SK-MEL-5 (cell line): ENCODE measurements around the gene NOL12. TPM values are rescaled to one million over a fixed set of nuclear protein-coding genes. Genes with fewer than 3 reads are reported as not detected.
"Not testable (repeated sequence)": the region's sequence is repeated elsewhere in the genome, so short reads cannot be mapped to it uniquely, and the experiment has no call there.

ENCODE experiments used
- DNase-seq: peaks from one replicate; pipeline ENCODE4 v3.0.0-alpha.2; 2016; ENCODE audit warnings: low read depth, low spot score
- in situ Hi-C: cut with HindIII; loops from 2 replicates; pipeline ENCODE4 v1.10.0; 2016; ENCODE audit warnings: low sequenced_read_pairs, high pct_unique_total_duplicates, low pct_unique_long_range_greater_than_20kb
- polyA plus RNA-seq, 2 experiments: library from polyadenylated mRNA; depleted of rRNA; stranded (reverse); fragments of >200 nt; gene quantifications; 2 replicates each; pipeline ENCODE4 v1.2.3, GENCODE V29; 2015
- total RNA-seq: library from RNA; depleted of rRNA; stranded (reverse); fragments of >200 nt; shearing (Covaris generic); gene quantifications from 2 replicates; pipeline ENCODE4 v1.2.3, GENCODE V29; 2014; rRNA removed

Gene NOL12
- 50.7 and 57.9 TPM in 2 replicates for total RNA-seq
- polyA plus RNA-seq (2015; cell fraction: cytosol; rRNA removed), result 42.4 and 57.4 TPM in 2 replicates
- polyA plus RNA-seq (2015; cell fraction: nucleus; rRNA removed), result 59.7 and 65.1 TPM in 2 replicates

DNA sequence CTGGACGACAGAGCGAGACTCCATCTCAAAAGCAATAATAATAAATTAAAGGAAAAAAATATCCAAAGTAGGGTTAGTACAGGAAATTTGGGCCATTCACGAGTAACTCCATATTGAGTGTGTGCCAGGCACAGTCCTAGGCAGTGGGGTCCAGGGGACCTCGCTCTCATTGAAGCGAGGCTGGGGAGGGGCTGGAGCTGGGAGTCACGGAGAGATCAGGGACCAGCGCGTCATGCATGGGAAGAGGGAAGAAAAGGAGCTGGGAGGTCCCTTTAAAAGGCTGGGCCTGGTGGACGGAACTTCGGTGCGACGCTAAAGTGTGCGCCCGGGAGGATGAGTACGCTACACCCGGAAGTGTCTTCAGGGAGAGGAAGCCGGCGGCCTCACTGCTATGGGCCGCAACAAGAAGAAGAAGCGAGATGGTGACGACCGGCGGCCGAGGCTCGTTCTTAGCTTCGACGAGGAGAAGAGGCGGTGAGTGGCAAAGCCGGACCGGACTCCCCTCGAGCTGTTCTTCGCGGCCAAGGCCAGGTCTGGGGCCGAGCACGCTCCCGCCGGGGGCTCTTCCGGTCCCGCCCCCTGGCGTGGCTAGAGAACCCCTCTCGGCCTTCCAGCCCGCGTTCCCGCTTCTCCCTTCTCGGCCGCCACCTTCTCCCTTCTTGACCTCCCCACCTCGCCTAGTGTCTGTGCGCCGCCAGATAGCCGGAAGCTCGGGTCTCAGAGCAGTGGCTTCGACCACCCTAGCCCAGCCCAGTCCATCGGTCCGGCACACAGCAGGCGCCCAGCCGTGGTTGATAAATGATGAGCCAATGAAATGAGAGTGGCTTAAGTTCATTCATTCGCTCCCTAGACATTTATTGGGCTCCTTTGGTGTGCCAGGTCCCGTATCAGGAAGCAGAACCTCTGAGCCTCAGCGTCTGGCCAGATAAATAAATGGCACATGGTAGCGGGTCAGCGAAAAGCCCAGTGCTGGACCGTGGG lies at the start of gene NOL12:
TSS of gene NOL12 (plus strand) at position 342 of the 981 bp plus-strand sequence. CDS start at position 392, 50 bp downstream.
- in situ Hi-C loops, result no loop called here
- DNase-seq, result peak; percentile 95

GRCh38 chr22:37636949-37637273 lies 49.2 kb upstream of the NOL12 start:
- in situ Hi-C loops, result no loop called here
- no peak for DNase-seq

GRCh38 chr22:37638391-37639069 lies 47.6 kb upstream of the NOL12 start:
- in situ Hi-C loops, result no loop called here
- no peak for DNase-seq

DNA sequence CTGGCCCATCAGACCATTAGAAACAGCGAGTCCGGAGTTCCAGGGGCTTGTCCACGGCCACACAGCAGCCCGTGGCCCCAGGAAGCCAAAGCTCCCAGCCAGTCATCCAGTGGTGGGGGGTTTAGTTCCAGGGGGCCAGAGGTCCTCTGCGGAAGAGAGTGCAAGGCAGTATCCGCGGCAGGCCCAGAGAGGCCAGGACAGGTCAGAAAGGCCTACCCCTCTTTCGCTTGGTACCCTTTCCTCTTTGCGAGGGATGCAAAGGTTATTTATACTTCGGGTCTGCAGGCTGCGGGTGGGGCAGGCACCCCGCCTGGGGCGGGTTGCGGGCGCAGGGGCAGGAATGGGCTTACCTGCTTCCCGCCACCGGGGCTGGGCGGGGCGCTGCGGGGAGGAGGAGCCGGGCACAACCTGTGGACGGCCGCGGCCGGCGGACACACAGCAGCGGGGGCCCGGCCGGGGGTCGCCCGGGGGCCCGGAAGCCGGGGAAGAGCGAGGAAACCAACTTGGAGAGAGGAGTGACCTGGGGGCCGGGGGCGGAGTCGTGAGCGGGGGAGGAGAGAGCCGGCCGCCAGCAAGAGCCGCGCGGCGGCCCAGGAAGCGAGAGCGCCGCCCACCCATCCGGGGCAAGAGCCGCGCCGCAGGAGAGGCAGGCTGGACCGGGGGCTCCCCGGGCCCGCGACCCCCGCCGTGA lies 46.9 kb upstream of the NOL12 start, which contains the start of gene SH3BP1:
TSS of gene SH3BP1 (plus strand) at position 600 of the 691 bp plus-strand sequence. CDS start 119 bp downstream, outside the sequence.
- in situ Hi-C loops, result no loop called here

GRCh38 chr22:37639771-37640590 lies 46.2 kb upstream of the NOL12 start:
- in situ Hi-C loops, result no loop called here
- no peak for DNase-seq

More for the DNA sequence above, 46.9 kb upstream of the NOL12 start, which contains the start of gene SH3BP1:
- peak; percentile 60 for DNase-seq

- in situ Hi-C loops, result no loop called here
Measured at GRCh38 chr22:37640591-37641560, 45.3 kb upstream of the NOL12 start.

GRCh38 chr22:37641561-37641949 lies 44.6 kb upstream of the NOL12 start:
- DNase-seq, result no peak
- in situ Hi-C loops, result no loop called here

More at GRCh38 chr22:37640591-37641560, 45.3 kb upstream of the NOL12 start:
- DNase-seq, result no peak

GRCh38 chr22:37643225-37643847 lies 42.8 kb upstream of the NOL12 start:
- in situ Hi-C loops, result no loop called here
- peak; percentile 85 for DNase-seq

DNA sequence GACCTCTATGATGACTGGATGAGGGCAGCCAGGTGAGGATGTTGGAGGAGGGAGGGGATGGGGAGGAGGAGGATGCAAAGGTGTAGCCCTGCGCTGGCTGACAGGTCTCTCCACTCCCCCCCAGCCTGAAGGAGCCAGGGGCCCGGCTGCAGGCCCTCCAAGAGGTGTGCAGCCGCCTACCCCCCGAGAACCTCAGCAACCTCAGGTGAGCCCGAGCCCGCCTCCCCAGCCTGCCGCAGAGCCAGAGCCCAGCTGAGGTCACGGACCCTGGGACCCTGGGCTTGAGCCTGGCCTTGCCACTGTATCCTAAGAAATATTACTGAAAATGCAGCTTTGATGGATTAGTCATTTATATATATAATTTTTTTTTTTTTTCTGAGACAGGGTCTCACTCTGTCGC lies 38.8 kb upstream of the NOL12 start:
- in situ Hi-C loops, result no loop called here
- no peak for DNase-seq

- in situ Hi-C loops, result no loop called here
- DNase-seq, result no peak
Measured at GRCh38 chr22:37647928-37648327, 38.2 kb upstream of the NOL12 start.

DNA sequence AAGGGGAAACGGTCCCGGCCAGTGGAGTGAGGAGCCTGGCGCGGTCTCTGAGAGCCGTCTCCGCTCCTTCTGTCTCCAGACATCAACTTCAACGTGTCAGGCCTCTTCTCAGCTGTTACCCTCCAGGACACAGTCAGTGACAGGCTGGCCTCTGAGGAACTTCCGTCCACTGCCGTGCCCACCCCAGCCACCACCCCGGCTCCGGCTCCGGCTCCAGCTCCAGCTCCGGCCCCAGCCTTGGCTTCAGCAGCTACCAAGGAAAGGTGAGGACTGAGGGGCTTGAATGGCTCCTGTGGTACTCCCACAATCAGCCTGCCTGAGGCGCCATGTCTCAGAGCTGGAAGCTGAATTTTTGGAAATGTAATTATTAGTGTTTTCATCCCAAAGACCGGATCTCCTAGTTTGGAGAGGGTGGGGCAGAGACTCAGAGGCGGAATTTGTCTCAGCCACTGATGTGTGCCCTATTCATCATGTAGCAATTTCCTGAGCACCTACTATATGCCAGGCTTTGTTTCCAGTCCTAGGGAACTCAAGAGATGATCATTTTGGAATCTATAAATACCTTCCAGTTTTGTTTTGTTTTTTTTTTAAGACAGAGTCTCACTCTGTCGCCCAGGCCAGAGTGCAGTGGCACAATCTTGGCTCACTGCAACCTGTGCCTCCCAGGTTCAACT lies 35.5 kb upstream of the NOL12 start:
- in situ Hi-C loops, result no loop called here
- no peak for DNase-seq

DNA sequence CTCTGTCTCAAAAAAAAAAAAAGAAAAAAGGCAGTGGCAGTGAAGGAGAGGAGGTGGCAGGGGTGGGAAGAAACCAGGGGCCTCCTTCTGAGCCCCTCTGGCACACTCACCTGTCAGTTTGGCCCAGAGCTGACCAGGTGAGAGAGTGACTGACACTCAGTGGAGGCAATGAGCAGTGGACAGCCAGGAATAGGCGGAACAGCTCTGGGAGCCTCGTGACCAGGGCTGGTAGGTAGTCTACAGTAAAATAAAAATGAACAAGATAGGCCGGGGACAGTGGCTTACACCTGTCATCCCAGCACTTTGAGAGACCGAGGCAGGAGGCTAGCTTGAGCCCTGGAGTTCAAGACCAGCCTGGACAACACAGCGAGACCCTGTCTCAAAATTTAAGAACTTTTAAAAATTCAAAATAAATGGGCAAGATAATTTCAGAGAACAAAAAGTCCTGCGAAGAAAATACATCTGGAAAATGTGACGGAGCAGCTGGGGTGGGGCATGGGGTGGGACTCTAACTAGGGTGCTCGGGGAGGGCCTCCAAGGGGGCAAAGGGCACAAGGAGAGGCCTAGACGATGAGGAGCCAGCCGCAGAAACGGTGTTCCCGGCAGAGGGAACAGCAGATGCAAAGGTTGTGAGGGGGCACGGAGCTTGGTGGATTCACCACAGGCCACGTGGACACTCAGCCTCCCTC lies 31.4 kb upstream of the NOL12 start:
- in situ Hi-C loops, result no loop called here
- DNase-seq, result no peak

- in situ Hi-C loops, result no loop called here
- no peak for DNase-seq
Measured at GRCh38 chr22:37655252-37655563, 30.9 kb upstream of the NOL12 start.

DNA sequence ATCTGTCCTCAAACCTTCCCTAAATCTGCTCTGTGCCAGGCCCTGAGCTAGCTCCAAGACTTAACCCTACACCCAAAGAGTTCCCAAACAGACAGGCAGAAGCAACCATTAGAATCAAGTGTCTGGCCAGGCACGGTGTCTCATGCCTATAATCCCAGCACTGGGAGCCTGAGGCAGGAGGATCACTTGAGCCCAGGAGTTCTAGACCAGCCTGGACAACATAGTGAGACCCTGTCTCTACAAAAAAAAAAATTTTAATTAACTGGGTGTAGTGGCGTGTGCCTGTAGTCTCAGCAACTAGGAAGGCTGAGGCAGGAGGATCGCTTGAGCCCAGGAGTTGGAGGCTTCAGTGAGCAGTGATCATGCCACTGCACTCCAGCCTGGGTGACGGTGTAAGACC lies 29.6 kb upstream of the NOL12 start:
- in situ Hi-C loops, result not testable (repeated sequence)

More for the DNA sequence above, 29.6 kb upstream of the NOL12 start:
- not testable (repeated sequence) for DNase-seq
